Skeletal muscle cell (primary cell): ENCODE data around the gene ABCB10.
A peak's percentile ranks its signal among the peaks of the same experiment; 100 is the strongest.
"Not testable (repeated sequence)": the region's sequence is repeated elsewhere in the genome, so short reads cannot be mapped to it uniquely, and the experiment has no call there.

Experiments
- DNase-seq: peaks from one replicate; pipeline ENCODE4 v3.0.0-alpha.2; 2010; ENCODE audit warnings: low read depth
- H3K4me3 ChIP-seq: 2 replicates; pipeline ENCODE4 v1.5.1; 2011; ENCODE audit warnings: low read depth, mild to moderate bottlenecking, control low read depth, low read length, moderate library complexity

Gene ABCB10

GRCh38 chr1:229558460-229559335, at the start of gene ABCB10:
TSS of gene ABCB10 (minus strand) at chr1:229558707. CDS start at chr1:229558652, 55 bp downstream.
- peak; percentile 89 for DNase-seq
- H3K4me3 ChIP-seq: peak within 1 kb of the TSS; percentile 76

- no peak for DNase-seq
Observed at GRCh38 chr1:229607370-229607769, 48.9 kb upstream of the ABCB10 start.

GRCh38 chr1:229603371-229604005, 45.0 kb upstream of the ABCB10 start:
- DNase-seq: no peak
- no peak overlapping the region for H3K4me3 ChIP-seq

More at GRCh38 chr1:229607370-229607769, 48.9 kb upstream of the ABCB10 start:
- H3K4me3 ChIP-seq: no peak overlapping the region

GRCh38 chr1:229600229-229600628, 41.7 kb upstream of the ABCB10 start:
- no peak overlapping the region for H3K4me3 ChIP-seq
- DNase-seq: no peak

- no peak for DNase-seq
- no peak overlapping the region for H3K4me3 ChIP-seq
Observed at GRCh38 chr1:229599218-229599954, 40.9 kb upstream of the ABCB10 start.

- H3K4me3 ChIP-seq: no peak overlapping the region
- peak; percentile 13 for DNase-seq
Observed at GRCh38 chr1:229597877-229598276, 39.4 kb upstream of the ABCB10 start.

- peak; percentile 16 for DNase-seq
- H3K4me3 ChIP-seq: no peak overlapping the region
Observed at GRCh38 chr1:229596925-229597699, 38.6 kb upstream of the ABCB10 start.

- DNase-seq: not testable (repeated sequence)
Observed at GRCh38 chr1:229595876-229596275, 37.4 kb upstream of the ABCB10 start.

GRCh38 chr1:229594227-229595008, 35.9 kb upstream of the ABCB10 start:
- DNase-seq: no peak
- no peak overlapping the region for H3K4me3 ChIP-seq

More at GRCh38 chr1:229595876-229596275, 37.4 kb upstream of the ABCB10 start:
- H3K4me3 ChIP-seq: not testable (repeated sequence)

- DNase-seq: no peak
- no peak overlapping the region for H3K4me3 ChIP-seq
Observed at GRCh38 chr1:229593800-229594199, 35.3 kb upstream of the ABCB10 start.

- DNase-seq: no peak
- H3K4me3 ChIP-seq: no peak overlapping the region
Observed at GRCh38 chr1:229590119-229590518, 31.6 kb upstream of the ABCB10 start.

- H3K4me3 ChIP-seq: no peak overlapping the region
- no peak for DNase-seq
Observed at GRCh38 chr1:229585338-229585737, 26.8 kb upstream of the ABCB10 start.

- no peak for DNase-seq
- H3K4me3 ChIP-seq: no peak overlapping the region
Observed at GRCh38 chr1:229582715-229583114, 24.2 kb upstream of the ABCB10 start.

- H3K4me3 ChIP-seq: no peak overlapping the region
- peak; percentile 31 for DNase-seq
Observed at GRCh38 chr1:229582011-229582694, 23.6 kb upstream of the ABCB10 start.

- no peak overlapping the region for H3K4me3 ChIP-seq
- no peak for DNase-seq
Observed at GRCh38 chr1:229581485-229581884, 23.0 kb upstream of the ABCB10 start.

GRCh38 chr1:229579059-229579673, 20.7 kb upstream of the ABCB10 start:
- H3K4me3 ChIP-seq: peak overlapping the region; percentile 16

GRCh38 chr1:229578168-229579058, 19.9 kb upstream of the ABCB10 start:
- no peak overlapping the region for H3K4me3 ChIP-seq
- DNase-seq: no peak

More at GRCh38 chr1:229579059-229579673, 20.7 kb upstream of the ABCB10 start:
- DNase-seq: no peak
